Kidney (tissue), 14 donors: ENCODE results near the gene DNAAF1. TPM values are rescaled to one million over a fixed set of nuclear protein-coding genes. Genes with fewer than 3 reads are reported as not detected.

Experiments
- DNase-seq, 5 donors: peaks; one replicate each; pipeline ENCODE4 v3.0.0-alpha.2; 2013 to 2020
- FAIRE-seq: peaks from 2 replicates; lab custom pipeline; 2012; peaks lifted over from hg19 to GRCh38; lab: Jason Lieb, UNC
- H3K27ac ChIP-seq, 2 donors: one replicate each; pipeline ENCODE4 v1.7.0; 2013; ENCODE audit warnings: low read depth in 2 of 2, low read length in 2 of 2, inconsistent platforms in 1 of 2
- H3K27me3 ChIP-seq: one replicate; pipeline ENCODE4 v1.7.1; 2013; ENCODE audit warnings: low read length, inconsistent platforms; ENCODE audit not compliant: control insufficient read depth, insufficient read depth
- H3K36me3 ChIP-seq, 3 donors: one replicate each; pipeline versions ENCODE4 v1.7.0 to v1.7.1; 2013; ENCODE audit warnings: low read length in 3 of 3, control low read depth in 1 of 3, inconsistent platforms in 1 of 3; ENCODE audit not compliant: insufficient read depth in 3 of 3, control insufficient read depth in 2 of 3
- H3K4me1 ChIP-seq, 3 donors: one replicate each; pipeline versions ENCODE4 v1.7.0 to v1.7.1; 2013; ENCODE audit warnings: low read length in 3 of 3, inconsistent platforms in 1 of 3, low read depth in 1 of 3; ENCODE audit not compliant: control insufficient read depth in 2 of 3, insufficient read depth in 2 of 3
- H3K4me3 ChIP-seq, 3 donors: one replicate each; pipeline versions ENCODE4 v1.7.0 to v1.8.1; 2013; ENCODE audit warnings: low read length in 3 of 3, control low read depth in 1 of 3, inconsistent platforms in 1 of 3
- H3K9ac ChIP-seq, 3 donors: one replicate each; pipeline versions ENCODE4 v1.7.0 to v1.7.1; 2013; ENCODE audit warnings: low read length in 3 of 3, control low read depth in 1 of 3, inconsistent platforms in 1 of 3
- H3K9me3 ChIP-seq, 3 donors: one replicate each; pipeline versions ENCODE4 v1.7.0 to v1.7.1; 2013; ENCODE audit warnings: low read length in 3 of 3, control low read depth in 1 of 3, inconsistent platforms in 1 of 3; ENCODE audit not compliant: control insufficient read depth in 2 of 3, insufficient read depth in 1 of 3
- CTCF ChIP-seq: IDR thresholded peaks from 3 replicates; pipeline ENCODE4 v1.5.1; 2012; ENCODE audit warnings: mild to moderate bottlenecking, moderate library complexity, borderline replicate concordance; ENCODE audit not compliant: insufficient read depth; ENCODE audit errors: extremely low read depth
- intact Hi-C: fragments of 100-400 bp; cut with DNase I; formaldehyde crosslinking; loops from one replicate; pipeline ENCODE4 v1.11.1; 2022
- polyA plus RNA-seq: library from polyadenylated mRNA; stranded (reverse); fragments of 350-450 nt; fragmentation: Illumina TruSeq; extraction: RNeasy Lipid Tissue Mini Kit (QIAGEN cat#74804); gene quantifications from one replicate; pipeline ENCODE4 v1.2.3, GENCODE V29; 2014; ENCODE audit warnings: low read depth, low replicate concordance; ENCODE audit not compliant: insufficient read depth
- total RNA-seq: library from RNA; stranded (reverse); fragmentation: NEBNext Ultra II Directional; extraction: Animal tissue kit (Norgen Biotek cat#: 25700); gene quantifications from one replicate; pipeline ENCODE4 v1.2.1, GENCODE V29; 2021
- donor health status: control.
- donor health status: control.
- donor health status: control.
- donor health status: control.
- donor health status: control.
- donor health status: DM: yes; HTN: yes; CAD: no.
- donor health status: Normal renal cell carcinoma (clear cell type).

Gene DNAAF1
- total and polyA plus RNA-seq, 2 donors from 2014 or later = 2.4 to 4.8 TPM

GRCh38 chr16:84225571-84225970, 80.5 kb downstream of the DNAAF1 start:
- Histone ChIP-seq H3K4me1 (peaks cover 0 to 8% (median 0%) of the 10 kb centered on the region in 3 donors), H3K27me3 (no peaks in the 10 kb centered on the region), H3K36me3 (no peaks in the 10 kb centered on the region), H3K9ac (no peak overlapping the region), H3K4me3 (no peak overlapping the region), H3K9me3 (no peaks in the 10 kb centered on the region), H3K27ac (no peak overlapping the region)
- DNase-seq (no peak), FAIRE-seq (no peak)
- intact Hi-C loops = no loop called here
- no peak for TF ChIP-seq CTCF

DNA sequence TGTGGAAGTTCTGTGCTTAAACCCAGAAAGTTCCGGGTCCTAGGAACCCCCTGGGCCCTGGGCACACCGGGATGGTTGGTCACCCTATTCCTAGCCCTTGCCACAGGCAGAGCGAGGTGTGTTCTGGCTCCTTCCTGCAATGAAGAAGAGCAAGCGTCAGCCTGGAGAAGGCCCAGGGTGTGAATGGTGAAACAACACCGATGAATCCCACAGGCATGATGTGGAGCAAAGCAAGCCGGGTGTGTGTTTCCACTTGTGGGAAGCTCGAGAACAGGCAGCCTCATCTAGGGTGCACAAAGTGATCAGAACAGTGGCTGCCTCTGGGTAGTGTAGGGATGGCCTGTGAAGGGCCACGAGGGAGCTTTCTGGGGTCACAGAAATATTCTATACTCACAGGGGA, 80.9 kb downstream of the DNAAF1 start:
- H3K4me1 ChIP-seq = peaks cover 0 to 8% (median 0%) of the 10 kb centered on the region in 3 donors
- intact Hi-C loops = no loop called here
- no peak overlapping the region for H3K9ac ChIP-seq
- H3K27me3 ChIP-seq = no peaks in the 10 kb centered on the region
- no peak overlapping the region for H3K27ac ChIP-seq
- TF ChIP-seq CTCF = no peak
- H3K9me3 ChIP-seq = no peaks in the 10 kb centered on the region
- H3K4me3 ChIP-seq = no peak overlapping the region
- no peak for DNase-seq
- no peaks in the 10 kb centered on the region for H3K36me3 ChIP-seq
- no peak for FAIRE-seq

Other genes starting within 250 kb of the DNAAF1 start
- 8.8 TPM for gene MLYCD, start 246.2 kb upstream of the DNAAF1 start, total RNA-seq
- 9.1 TPM for gene MLYCD, start 246.2 kb upstream of the DNAAF1 start, polyA plus RNA-seq
- 6.3 TPM for gene OSGIN1, start 192.1 kb upstream of the DNAAF1 start, total RNA-seq
- 14.5 TPM for gene OSGIN1, start 192.1 kb upstream of the DNAAF1 start, polyA plus RNA-seq
- 0.82 TPM for gene NECAB2, start 177.1 kb upstream of the DNAAF1 start, total RNA-seq
- 47.0 TPM for gene NECAB2, start 177.1 kb upstream of the DNAAF1 start, polyA plus RNA-seq
- gene SLC38A8, start 102.5 kb upstream of the DNAAF1 start, total RNA-seq = not detected
- 0.30 TPM for gene SLC38A8, start 102.5 kb upstream of the DNAAF1 start, polyA plus RNA-seq
- 91.7 TPM for gene MBTPS1, start 28.4 kb upstream of the DNAAF1 start, total RNA-seq
- 45.5 TPM for gene MBTPS1, start 28.4 kb upstream of the DNAAF1 start, polyA plus RNA-seq
- gene HSDL1, start 131 bp upstream of the DNAAF1 start, total RNA-seq = 13.3 TPM
- 12.1 TPM for gene HSDL1, start 131 bp upstream of the DNAAF1 start, polyA plus RNA-seq
- gene TAF1C, start 41.7 kb downstream of the DNAAF1 start, total RNA-seq = 64.7 TPM
- gene TAF1C, start 41.7 kb downstream of the DNAAF1 start, polyA plus RNA-seq = 24.7 TPM
- 0.72 TPM for gene ADAD2, start 45.8 kb downstream of the DNAAF1 start, total RNA-seq
- 0.80 TPM for gene ADAD2, start 45.8 kb downstream of the DNAAF1 start, polyA plus RNA-seq
- gene KCNG4, start 94.7 kb downstream of the DNAAF1 start, total RNA-seq = not detected
- not detected for gene KCNG4, start 94.7 kb downstream of the DNAAF1 start, polyA plus RNA-seq
- 11.1 TPM for gene WFDC1, start 149.6 kb downstream of the DNAAF1 start, total RNA-seq
- 34.8 TPM for gene WFDC1, start 149.6 kb downstream of the DNAAF1 start, polyA plus RNA-seq
- 2.2 TPM for gene ATP2C2, start 223.2 kb downstream of the DNAAF1 start, total RNA-seq
- gene ATP2C2, start 223.2 kb downstream of the DNAAF1 start, polyA plus RNA-seq = 2.6 TPM